Measurements from ENCODE around the gene CRKL. TPM values are rescaled to one million over a fixed set of nuclear protein-coding genes. Genes with fewer than 3 reads are reported as not detected.

CRKL gene
- polyA plus RNA-seq, 1 of the 3 experiments (the other 2 are of a cell fraction) = 9.6 TPM

GRCh38 chr22:20997536-20998257 is 80.5 kb downstream of the CRKL start:
- no peaks in the 10 kb centered on the region for H3K9me2 ChIP-seq
- no peaks in the 10 kb centered on the region for H3K27me3 ChIP-seq (ENCODE audit: insufficient read depth)
- H4K20me1 ChIP-seq (ENCODE audit: insufficient read depth) = 0 out of 2 replicates have a peak, but pooled peaks cover 5% of the 10 kb centered on the region
- 95% methylated on average over 10 of the region's 13 CpGs for WGBS (ENCODE audit: low lambda C conversion rate)
- ChIA-PET POLR2A (interaction anchor here (1.2 to 3.3 kb wide), 4 partner anchors 7 to 17 kb away, joined by 3 to 18 read pairs (median 9); partner anchors contain the start of genes LZTR1 and P2RX6), CTCF (no interaction called here)
- H3K79me2 ChIP-seq (ENCODE audit: insufficient read depth) = peaks cover 24% of the 10 kb centered on the region
- peak; percentile 40; the same call in 1 of the 2 replicates for TF ChIP-seq POLR2AphosphoS5 (IDR thresholded peaks at IDR 0.05; ENCODE audit: low read depth, low read length)
- no peak for TF ChIP-seq NRF1 (IDR thresholded peaks at IDR 0.05; ENCODE audit: low read depth, low read length)
- DNase-seq = no peak
- peaks cover 13% of the 10 kb centered on the region for H3F3A ChIP-seq (replicated peaks; ENCODE audit: insufficient read depth)
- H3K4me3 ChIP-seq (ENCODE audit: low read depth in 2 of 2, low read length in 1 of 2) = no peak overlapping the region
- H3K36me3 ChIP-seq (replicated peaks in 1 of 2; ENCODE audit: control insufficient read depth in 1 of 2, insufficient read depth in 2 of 2, low read length in 1 of 2) = peaks cover 7 to 49% of the 10 kb centered on the region in 2 experiments
- H3K27ac ChIP-seq (ENCODE audit: low read depth in 2 of 2, low read length in 1 of 2) = no peak overlapping the region
- no peaks in the 10 kb centered on the region for H3K9me3 ChIP-seq
- no peak overlapping the region for H2AFZ ChIP-seq (ENCODE audit: low read depth)
- H3K4me2 ChIP-seq = no peak overlapping the region
- peaks cover 12 to 26% of the 10 kb centered on the region in 2 experiments; a peak in 3 of 4 replicates for H3K4me1 ChIP-seq (ENCODE audit: control insufficient read depth in 1 of 2, insufficient read depth in 2 of 2, low read depth in 1 of 2, low read length in 1 of 2)
- no peak overlapping the region for H3K9ac ChIP-seq

DNA sequence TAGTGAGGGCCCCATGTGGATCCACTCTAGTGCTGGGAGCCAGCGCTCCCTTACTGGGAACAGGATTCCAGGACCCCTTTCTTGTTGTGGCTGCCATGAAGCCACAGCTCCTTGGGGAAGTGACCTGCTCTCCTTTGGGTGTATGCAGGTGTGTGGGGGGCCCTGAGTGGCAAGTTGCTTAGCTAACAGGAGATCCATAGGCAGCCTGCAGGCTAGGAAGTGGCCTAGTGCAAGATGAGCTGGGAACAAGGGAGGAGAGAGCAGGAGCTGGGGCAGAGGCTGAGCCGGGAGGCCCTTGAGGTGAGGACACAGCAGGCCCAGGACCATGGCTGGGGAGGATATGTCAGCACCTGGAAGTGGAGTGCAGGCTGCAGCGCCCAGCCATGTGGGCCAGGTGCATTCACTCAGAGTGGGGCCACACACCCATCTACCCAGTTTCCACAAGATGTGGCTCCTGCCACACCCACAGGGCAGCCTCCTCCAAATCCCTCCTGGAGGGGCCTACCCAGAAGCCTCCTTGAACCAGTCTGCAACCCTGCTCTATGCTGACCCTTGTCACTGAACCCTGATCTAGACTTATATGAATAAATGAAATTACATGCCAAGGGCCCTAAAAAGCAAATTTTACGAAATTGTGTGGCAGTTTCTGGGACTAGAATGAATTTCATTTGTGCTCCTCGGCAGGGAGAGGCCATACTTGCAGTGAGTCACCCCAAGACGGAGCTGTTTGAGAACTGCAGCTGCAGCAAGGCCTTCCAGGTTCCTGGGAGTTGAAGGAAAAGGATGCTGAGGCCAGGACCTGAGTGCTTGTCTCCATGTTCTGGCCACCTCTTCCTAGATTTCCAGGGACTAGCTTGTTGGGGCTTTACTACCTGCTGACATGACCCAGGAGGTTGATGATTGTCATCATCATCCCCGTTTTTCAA is 81.5 kb downstream of the CRKL start:
- Histone ChIP-seq H2AFZ (ENCODE audit: low read depth) (no peak overlapping the region), H3K9ac (no peak overlapping the region), H3K9me2 (no peaks in the 10 kb centered on the region), H3K79me2 (ENCODE audit: insufficient read depth) (peaks cover 33% of the 10 kb centered on the region), H4K20me1 (ENCODE audit: insufficient read depth) (0 out of 2 replicates have a peak, but pooled peaks cover 5% of the 10 kb centered on the region), H3K36me3 (replicated peaks in 1 of 2; ENCODE audit: control insufficient read depth in 1 of 2, insufficient read depth in 2 of 2, low read length in 1 of 2) (peaks cover 7 to 39% of the 10 kb centered on the region in 2 experiments), H3K4me2 (no peak overlapping the region), H3K4me1 (ENCODE audit: control insufficient read depth in 1 of 2, insufficient read depth in 2 of 2, low read depth in 1 of 2, low read length in 1 of 2) (peaks cover 12 to 34% of the 10 kb centered on the region in 2 experiments; a peak in 3 of 4 replicates), H3F3A (replicated peaks; ENCODE audit: insufficient read depth) (peaks cover 16% of the 10 kb centered on the region), H3K27me3 (ENCODE audit: insufficient read depth) (no peaks in the 10 kb centered on the region), H3K4me3 (ENCODE audit: low read depth in 2 of 2, low read length in 1 of 2) (no peak overlapping the region), H3K9me3 (no peaks in the 10 kb centered on the region), H3K27ac (ENCODE audit: low read depth in 2 of 2, low read length in 1 of 2) (no peak overlapping the region)
- DNase-seq = no peak
- TF ChIP-seq NRF1 (IDR thresholded peaks at IDR 0.05; ENCODE audit: low read depth, low read length) (no peak), ELF1 (IDR thresholded peaks at IDR 0.05) (0 out of 2 replicates have a peak, but pooled peaks have one; percentile 29), SMC3 (IDR thresholded peaks at IDR 0.05; ENCODE audit: low read depth, low read length) (no peak), RFX5 (IDR thresholded peaks at IDR 0.05; ENCODE audit: low read length) (no peak)
- ChIA-PET CTCF (interaction anchor here (0.9 to 2.7 kb wide), 2 partner anchors 104 to 195 kb away, joined by 4 to 11 read pairs; no protein-coding TSS in a partner anchor), POLR2A (interaction anchor here (0.7 to 3.3 kb wide), 3 partner anchors 8 to 33 kb away, joined by 3 to 18 read pairs (median 12); partner anchors contain the start of gene LZTR1)
- WGBS (ENCODE audit: low lambda C conversion rate) = 72% methylated on average over 4 of the region's 7 CpGs
